ENCODE results near the gene EPB41. TPM values are rescaled to one million over a fixed set of nuclear protein-coding genes. Genes with fewer than 3 reads are reported as not detected.

EPB41 gene
- total RNA-seq, 4 donors from 2014 or later: 110 to 183 (median 126) TPM

- TF ChIP-seq CTCF (IDR thresholded peaks at IDR 0.05) (no peak), POLR2A (IDR thresholded peaks at IDR 0.05) (no peak)
- H3K36me3 ChIP-seq: no peaks in the 10 kb centered on the region
- DNase-seq: no peak
- H3K27me3 ChIP-seq: no peaks in the 10 kb centered on the region
- no peak overlapping the region for H3K4me3 ChIP-seq
- no peaks in the 10 kb centered on the region for H3K4me1 ChIP-seq
- H3K27ac ChIP-seq: no peak overlapping the region
- no peaks in the 10 kb centered on the region for H3K9me3 ChIP-seq
These were observed 220.3 kb downstream of the EPB41 start for GRCh38 chr1:29134695-29135028.

- Histone ChIP-seq H3K4me1 (no peaks in the 10 kb centered on the region), H3K27ac (no peak overlapping the region), H3K9me3 (no peaks in the 10 kb centered on the region), H3K4me3 (no peak overlapping the region), H3K27me3 (no peaks in the 10 kb centered on the region), H3K36me3 (no peaks in the 10 kb centered on the region)
- no peak for DNase-seq
- TF ChIP-seq CTCF (IDR thresholded peaks at IDR 0.05): no peak
- TF ChIP-seq POLR2A (IDR thresholded peaks at IDR 0.05): no peak
These were observed 222.1 kb downstream of the EPB41 start for GRCh38 chr1:29136391-29136915.

GRCh38 chr1:29142714-29143113 lies 228.3 kb downstream of the EPB41 start:
- H3K4me1 ChIP-seq: peaks cover 0 to 10% (median 0%) of the 10 kb centered on the region in 4 donors
- no peaks in the 10 kb centered on the region for H3K9me3 ChIP-seq
- TF ChIP-seq CTCF (IDR thresholded peaks at IDR 0.05) (no peak), POLR2A (IDR thresholded peaks at IDR 0.05) (no peak)
- H3K4me3 ChIP-seq: no peak overlapping the region
- H3K36me3 ChIP-seq: peaks cover 0 to 28% (median 0%) of the 10 kb centered on the region in 3 donors
- no peak for DNase-seq
- H3K27ac ChIP-seq: no peak overlapping the region
- H3K27me3 ChIP-seq: no peaks in the 10 kb centered on the region

GRCh38 chr1:29144178-29144577 lies 229.8 kb downstream of the EPB41 start:
- Histone ChIP-seq H3K4me1 (peaks cover 0 to 10% (median 0%) of the 10 kb centered on the region in 4 donors), H3K27me3 (no peaks in the 10 kb centered on the region), H3K36me3 (peaks cover 0 to 43% (median 0%) of the 10 kb centered on the region in 3 donors), H3K9me3 (no peaks in the 10 kb centered on the region), H3K4me3 (no peak overlapping the region), H3K27ac (no peak overlapping the region)
- TF ChIP-seq POLR2A (IDR thresholded peaks at IDR 0.05) (no peak), CTCF (IDR thresholded peaks at IDR 0.05) (no peak)
- DNase-seq: no peak

GRCh38 chr1:29145739-29146437 lies 231.5 kb downstream of the EPB41 start:
- Histone ChIP-seq H3K36me3 (peaks cover 0 to 60% (median 0%) of the 10 kb centered on the region in 3 donors), H3K9me3 (no peaks in the 10 kb centered on the region), H3K27me3 (no peaks in the 10 kb centered on the region), H3K27ac (peak overlapping the region in 2 of 4 donors; percentile 43 to 71), H3K4me3 (no peak overlapping the region), H3K4me1 (peaks cover 0 to 10% (median 0%) of the 10 kb centered on the region in 4 donors)
- no peak for DNase-seq
- TF ChIP-seq CTCF (IDR thresholded peaks at IDR 0.05) (no peak), POLR2A (IDR thresholded peaks at IDR 0.05) (no peak)

Data from Peyer's patch (tissue), 4 donors.